NCI-H2196 (cell line): Measurements from ENCODE around the gene MORN5.

ENCODE experiments used
- DNase-seq: peaks from one replicate; lab custom pipeline; 2025; ENCODE audit not compliant: unreplicated experiment; lab: John Stamatoyannopoulos, UW

MORN5 gene

DNA sequence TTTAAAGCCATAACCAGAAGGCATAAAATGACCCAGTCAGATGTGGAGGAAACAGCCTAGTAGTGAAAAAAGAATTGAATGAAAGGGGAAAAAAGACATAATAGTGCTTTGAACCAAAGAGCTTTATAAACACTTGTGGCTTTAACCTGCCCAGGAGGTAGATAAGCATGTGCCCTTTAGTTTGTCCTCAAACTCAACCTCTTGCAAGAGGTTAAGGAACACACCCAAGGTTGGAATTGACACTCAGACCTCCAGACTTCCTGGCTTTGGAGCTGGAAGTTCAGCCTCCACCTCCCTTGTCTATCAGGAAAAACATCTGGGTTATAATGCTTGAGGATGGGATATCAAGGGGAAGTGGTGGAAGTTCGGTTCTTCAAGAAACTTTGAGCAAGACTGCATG lies 16.4 kb upstream of the MORN5 start:
- no peak for DNase-seq

DNA sequence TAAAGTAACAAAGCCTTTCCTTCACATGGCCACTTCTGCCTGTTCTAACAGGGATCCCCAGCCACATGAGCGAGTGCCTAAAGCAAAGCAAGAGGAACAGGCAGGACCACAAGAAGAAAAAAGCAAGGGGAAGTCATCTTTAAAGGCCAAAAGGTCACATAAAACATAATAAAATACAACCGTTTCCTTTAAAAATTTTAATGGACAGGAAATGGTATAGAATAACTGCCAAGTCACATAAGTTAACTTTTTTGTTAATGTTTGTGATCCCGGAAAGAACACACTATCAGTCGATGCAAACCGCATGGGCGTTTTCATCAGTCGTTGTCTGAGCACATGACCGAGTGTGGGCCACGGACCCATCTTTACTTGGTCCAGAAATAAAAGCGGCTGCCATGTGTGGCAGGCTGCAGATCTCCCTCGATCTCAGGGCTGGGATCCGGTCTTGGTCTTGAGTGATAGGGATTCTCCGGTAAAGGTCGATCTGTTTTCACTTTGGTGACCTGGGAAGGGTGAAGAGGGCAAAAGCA lies 15.8 kb upstream of the MORN5 start:
- DNase-seq = no peak

DNA sequence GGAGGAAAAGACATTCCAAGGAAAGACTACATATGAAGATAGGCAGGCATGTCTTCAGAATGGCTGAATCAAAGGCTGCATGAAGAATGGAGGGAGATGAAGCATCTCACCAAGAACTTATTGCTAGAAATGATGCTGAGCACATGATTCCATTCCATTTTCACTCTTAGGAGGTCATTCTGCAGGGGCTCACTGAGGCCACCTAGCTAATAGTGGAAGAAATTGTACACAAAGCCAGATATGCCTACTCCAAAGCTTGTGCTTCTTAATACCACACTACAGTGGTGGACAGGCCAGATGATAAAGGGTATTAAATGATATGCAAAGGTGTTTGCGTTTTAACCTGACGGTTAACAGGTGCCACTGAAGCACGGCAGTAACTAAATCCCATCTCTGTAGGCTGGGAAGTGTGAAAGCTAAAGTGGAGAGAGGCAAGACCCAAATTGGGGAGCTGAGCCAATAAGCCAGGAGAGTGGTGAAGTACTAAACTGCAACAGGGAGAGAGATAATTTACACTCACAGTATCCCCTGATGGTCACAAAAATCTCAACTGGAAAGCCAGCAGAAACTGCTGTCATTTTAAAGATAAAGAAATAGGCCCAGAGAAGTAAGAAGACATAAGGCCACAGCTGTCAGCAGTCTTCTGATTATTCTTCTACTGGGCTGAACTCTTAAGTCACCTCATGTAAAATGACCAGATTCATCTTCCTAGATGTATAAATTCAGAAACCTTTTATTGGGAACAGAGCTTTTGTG lies 14.7 kb upstream of the MORN5 start:
- DNase-seq = no peak

DNA sequence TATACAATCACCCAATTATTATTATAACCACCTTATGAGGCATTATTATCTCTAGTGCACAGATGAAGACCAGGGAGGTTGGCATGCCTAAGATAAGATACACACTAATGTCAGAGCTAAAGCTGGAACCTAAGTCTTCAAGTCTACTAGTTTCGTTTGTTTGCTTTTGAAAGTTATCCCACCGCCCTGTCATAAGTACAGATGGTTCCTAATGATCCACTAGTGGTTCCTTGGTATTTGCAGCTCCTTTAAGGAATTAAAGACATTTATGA lies 14.2 kb upstream of the MORN5 start:
- no peak for DNase-seq

DNA sequence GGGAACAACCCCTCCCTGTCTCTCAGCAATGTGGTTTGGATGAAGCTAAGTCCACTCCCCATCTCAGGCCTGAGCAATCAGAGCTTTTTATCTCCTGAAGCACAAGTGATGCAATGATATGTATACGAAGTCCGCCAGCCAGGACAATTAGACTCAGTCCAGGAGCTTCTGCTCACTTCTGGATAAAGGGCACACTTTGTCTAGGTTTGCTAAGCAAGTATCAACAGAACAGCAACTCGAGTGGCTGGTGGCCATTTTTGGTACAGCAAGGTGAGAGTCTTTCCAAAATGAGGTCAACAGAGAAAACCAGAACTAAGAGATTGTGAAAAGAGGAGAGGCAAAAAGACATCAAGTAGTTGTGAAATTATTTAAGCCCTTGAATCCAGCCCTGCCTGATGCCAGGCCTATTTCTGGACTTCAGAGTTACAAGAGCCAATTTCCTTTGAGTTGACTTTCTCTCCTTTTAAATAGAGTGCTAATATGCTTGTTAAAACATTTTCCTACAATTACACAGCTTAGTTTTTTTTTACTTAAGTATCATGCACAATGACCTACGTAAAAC lies 8.4 kb upstream of the MORN5 start:
- no peak for DNase-seq

DNA sequence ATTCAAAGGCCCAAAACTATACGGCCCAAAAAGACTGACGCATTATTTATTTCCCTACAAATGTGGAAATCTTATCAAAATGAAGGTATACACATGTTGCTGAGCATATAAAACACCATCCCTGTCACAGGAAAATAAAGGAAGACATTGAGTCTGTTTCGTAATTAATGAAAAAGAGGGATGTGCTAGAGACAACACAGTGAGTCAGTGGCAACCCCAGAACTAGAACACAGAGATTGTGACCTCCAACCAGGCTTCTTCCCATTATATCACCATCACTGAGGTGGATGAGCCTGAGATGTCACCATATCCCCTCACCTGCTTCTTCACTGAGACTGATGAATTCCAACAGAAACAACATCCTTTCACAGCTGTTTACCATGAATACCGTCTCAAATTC lies 3.9 kb upstream of the MORN5 start:
- no peak for DNase-seq

DNA sequence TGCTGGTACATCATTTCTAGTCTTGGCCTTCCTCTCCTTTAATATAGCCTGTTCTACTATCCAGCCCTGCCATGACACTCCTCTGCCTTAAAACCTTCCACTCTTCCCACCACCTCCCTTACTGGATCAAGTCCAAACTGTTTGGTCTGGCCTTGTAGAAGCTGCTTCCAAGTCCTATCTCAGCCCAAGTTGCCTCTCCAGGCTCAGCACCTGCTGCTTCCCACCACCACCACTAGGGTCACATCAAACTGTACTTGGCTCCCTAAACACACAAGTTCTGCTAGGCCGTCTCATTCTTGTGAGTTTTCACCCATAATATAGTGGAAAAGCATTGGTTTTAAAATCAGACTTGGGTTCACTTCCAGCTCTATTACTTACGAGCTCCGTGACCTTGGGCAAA lies 1.5 kb upstream of the MORN5 start:
- peak; percentile 44 for DNase-seq

DNA sequence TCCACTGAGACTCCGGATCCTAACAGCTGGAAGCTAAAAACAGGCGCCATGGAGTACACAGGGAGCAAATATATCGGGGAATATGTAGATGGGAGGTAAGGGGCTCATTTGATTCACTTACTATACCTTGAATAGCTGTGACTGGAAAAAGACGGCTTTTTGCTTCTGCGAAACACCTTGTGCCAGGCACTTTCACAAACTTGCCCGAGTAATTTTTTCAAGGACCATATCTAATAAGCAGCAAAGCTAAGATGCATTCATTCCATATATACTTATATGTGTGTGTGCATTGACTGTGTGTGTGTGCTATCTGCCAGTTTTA lies 178 bp downstream of the MORN5 start:
- DNase-seq = no peak

DNA sequence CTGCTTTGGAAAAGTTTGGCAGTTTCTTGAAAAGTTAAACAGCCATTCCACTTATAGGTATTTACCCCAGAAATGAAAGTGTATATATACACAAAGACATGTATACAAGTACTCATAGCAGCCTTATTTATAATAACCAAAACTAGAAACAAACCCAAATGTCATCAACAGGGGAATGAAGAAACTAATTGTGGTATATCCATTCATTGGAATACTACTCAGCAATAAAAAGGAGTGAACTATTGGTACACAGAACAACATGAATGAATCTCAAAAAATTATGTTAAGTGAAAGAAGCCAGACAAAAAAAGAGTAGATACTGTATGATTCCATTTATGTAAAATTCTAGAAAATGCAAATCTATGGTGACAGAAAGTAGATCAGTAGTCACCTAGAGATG lies 2.7 kb downstream of the MORN5 start:
- DNase-seq = no peak

DNA sequence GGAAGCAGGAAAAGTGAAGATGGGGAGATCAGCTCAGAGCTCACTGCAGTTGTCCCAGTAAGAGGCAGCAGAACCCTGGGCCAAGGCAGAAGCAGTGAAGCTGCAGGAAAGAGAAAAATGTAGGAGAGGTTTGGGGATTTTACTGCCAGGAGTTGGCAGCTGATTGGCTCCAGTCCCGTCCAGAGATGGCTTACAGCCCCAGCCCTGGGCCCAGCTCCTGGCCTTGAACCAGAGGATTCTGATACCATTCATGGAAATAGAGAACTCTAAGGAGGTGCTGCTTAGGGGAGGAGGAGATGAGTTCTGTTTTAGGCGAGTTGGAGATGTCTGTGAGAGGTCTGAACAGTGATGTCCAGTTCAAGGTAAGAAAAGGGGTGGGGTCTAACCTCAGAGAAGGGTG lies 4.6 kb downstream of the MORN5 start:
- DNase-seq = no peak

DNA sequence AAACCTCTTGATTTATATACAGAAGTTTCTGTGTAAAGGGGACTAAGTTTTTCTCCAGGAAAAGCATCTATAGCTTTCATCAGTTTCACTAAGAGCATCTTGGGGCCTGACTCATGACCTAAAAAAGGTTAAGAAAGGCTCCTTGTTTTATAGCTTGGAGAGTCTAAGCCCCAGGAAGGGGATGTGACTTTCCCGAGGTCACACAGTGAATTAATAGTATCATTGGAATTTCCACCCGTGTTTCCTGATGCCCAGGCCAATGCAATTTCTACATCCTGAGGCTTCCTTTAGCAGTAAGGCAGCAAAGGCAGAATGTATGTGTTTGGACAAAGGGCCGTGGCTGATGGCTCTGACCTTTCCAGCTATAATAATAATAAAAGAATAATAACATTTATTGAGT lies 8.6 kb downstream of the MORN5 start:
- no peak for DNase-seq

DNA sequence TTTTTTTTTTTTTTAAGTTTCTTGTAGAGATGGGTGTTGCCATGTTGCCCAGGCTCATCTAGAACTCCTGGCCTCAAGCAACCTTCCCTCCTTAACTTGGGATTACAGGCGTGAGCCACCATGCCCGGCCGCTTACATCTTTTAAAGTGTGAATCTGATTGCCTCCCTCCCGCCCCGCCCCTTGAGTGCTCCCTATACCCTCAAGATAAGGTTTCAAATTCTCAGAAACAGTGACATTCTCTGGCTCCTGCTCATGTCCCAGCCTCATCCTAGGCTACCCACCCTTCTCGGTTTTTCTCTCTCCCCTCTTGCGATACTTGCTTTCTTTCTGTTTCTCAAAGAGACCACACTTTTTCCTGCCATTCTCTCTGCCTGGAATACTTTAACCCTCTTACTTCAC lies 12.4 kb downstream of the MORN5 start:
- DNase-seq = no peak

DNA sequence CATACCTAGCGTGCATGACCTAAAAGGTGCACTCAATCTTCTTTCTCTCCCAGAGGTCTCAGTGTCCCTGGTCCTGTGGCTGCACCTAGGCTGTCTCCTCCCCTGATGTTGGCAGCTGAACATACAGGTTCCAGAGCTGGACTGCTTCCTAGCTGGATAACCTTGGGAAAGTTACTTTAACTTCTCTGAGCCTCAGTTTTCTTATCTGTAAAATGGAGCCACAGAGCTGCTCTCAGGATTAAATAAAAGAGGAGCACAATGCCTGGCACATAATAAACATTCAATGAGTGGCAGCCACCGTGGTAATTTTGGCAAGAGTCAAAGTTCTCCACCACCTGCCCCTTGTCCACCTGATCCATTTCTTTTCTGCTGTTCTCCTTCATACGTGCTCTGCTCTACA lies 14.0 kb downstream of the MORN5 start:
- DNase-seq = no peak

DNA sequence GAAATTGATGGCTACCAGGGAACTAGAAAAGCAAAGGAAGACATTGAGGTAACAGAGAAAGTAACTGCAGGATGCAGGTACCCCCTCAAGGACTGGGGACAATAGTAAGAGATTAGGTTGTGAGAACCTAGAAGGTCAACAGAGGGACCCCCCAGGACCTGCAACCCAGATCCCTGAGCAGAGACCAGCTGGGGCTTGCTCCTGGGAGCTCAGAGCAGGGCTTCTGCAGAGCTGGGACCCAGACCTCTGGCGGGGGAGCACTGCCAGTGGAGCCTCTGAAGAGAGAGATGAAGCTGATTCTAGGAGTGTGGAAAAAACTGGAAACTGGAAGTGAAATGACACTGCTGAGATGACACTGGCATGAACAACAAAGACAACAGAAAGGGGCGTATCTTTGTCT lies 17.2 kb downstream of the MORN5 start:
- no peak for DNase-seq

DNA sequence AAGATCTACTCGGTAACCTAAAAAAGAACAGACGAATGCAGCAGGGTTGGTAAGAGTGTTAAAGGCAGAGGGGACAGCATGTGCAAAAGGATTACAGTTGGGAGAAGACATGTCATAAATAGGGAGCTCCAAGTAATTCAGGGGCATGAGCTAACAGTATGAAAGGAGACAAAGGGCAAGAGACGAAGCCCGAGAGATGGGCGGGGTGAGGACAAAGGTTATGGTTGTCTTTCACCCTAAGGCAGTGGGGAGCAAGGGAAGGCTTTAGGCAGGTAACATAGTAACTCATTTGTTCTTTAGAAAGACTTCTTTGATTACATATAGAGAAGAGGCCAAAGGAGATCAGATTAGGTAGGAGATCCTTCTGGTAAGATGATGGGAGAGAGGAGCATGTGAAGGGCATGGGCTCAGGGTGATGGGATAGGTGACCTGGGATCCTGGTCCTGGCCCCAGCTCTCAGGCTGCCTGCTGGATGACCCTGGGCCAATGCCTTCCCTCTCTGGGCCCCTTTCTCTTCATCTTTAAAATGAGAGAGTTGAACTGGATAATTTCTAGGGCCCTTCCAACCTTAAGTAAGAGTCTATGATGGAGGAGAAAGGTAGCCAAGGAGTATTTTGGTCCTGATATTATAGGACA lies 19.5 kb downstream of the MORN5 start:
- DNase-seq = no peak

DNA sequence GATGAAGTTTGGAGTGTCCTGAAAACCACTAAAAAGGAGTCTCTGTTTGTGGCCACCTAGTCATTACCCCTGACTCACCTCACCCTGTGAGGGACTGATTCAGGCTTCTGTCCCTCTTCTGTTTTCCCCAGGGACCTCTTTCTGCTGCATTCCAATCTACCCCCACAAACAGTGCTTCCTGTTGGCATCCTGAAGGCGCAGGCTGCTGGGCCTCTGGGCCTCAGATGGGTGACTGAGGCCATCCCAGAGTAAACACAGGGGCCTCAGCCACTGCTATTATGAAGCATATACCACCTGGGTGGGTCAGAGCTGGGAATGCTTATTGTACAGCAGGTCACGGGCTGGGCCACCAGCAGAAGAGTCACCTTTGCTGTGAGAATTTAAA lies 20.0 kb downstream of the MORN5 start:
- DNase-seq = no peak

DNA sequence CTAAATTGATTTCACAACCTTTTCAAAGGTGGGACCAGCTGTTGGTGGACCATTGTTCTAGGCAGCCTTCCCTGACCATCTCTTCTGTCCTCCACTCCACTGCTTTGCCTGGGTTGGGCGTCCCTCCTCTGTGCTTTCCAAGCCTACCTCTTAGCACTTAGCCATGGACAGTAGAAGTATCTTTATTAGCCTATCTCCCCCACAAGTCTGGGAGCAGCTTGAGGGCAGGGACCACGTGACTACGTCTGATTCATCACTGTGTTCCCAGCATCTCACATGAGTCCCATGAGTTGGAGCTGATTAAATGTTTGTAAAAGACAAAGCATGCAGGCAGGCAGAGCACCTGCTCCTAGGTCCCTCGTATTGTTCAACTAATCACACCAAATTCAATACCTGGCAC lies 20.9 kb downstream of the MORN5 start:
- DNase-seq = no peak

DNA sequence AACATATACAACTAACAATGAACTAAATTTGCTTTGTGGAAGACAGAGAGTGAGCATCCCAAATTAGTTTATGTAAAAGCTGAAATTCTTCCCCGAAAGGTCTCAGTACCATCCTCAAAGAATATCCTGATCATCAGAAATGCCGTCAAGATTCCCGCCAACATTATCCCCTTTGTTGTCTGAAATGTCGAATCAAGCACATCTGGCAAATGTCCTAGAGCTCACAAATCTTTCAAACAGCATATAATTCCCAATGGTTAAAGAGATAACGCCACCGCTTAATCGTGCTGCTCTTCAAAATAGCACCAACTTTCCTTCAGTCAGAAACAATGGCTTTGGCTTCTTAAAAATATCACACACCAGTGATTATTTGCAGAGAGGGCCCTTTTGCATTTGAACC lies 23.8 kb downstream of the MORN5 start:
- DNase-seq = no peak

DNA sequence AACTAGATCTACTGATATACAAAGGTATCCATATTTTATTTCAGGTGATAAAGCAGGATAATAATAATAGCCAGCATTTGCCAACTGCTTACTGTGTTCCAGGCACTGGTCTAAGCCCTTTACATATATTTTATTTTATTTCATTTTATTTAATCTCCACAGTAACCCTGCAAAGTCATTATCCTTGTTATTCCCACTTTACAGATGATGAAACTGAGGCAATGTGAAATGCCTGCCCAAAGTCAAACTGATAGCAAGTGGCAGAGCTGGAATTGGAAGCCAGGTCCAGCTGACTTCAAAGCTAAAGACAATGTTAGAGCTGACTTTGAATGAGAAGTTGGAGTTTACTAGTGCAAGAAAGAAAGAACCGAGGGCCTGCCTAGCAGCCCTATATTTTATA lies 24.8 kb downstream of the MORN5 start:
- DNase-seq = no peak

DNA sequence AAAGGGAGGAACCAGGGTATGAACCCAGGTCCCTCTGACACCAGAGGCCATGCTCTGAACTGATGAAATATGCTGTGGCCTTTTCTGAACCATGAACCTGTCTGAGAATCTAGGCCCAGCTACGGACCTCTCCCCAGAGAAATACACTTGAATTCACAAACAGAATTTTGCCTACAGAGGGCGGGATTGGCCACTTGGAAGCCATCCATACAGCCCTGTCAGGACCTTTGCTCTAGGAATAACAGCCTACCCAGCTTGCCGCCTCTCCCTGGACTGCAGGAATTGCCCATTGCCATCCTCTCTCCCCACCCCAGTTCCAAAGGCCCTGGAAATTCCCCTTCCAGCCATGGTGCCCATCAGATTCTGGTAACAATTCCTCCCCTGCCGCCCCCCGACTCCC lies 26.6 kb downstream of the MORN5 start:
- no peak for DNase-seq

DNA sequence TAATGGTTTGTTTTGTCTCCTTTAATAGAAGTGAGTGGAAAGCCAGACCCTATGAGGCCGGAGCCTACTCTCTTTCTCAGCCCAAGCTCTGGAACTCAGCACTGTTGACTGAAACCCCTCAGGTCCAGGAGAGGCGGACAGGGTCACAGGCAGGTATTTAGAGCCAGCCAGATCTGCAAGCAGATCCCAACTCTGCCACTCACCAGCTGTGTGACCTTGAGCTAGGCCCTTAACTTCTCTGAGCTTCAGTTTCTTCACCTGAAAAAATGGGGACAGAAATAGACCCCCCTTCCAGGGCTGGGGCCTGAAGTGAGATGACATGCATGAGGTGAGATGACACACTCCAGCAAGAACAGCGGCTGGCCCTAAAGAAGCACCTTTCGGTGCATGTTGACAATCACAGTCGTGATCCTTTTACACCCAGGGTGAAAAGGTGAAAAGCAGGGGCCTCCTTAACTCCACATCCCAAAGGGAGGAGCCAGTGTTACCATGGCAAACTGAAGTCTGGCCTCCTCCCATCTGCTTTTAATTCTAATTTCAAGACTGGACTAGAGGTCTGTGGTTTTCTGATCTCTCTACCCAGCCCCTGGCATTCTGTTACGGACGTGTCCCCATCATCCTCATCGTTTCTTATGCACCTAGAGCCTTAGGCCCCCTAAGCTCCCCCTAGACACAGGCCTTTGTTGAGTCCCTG lies 27.2 kb downstream of the MORN5 start:
- no peak for DNase-seq

DNA sequence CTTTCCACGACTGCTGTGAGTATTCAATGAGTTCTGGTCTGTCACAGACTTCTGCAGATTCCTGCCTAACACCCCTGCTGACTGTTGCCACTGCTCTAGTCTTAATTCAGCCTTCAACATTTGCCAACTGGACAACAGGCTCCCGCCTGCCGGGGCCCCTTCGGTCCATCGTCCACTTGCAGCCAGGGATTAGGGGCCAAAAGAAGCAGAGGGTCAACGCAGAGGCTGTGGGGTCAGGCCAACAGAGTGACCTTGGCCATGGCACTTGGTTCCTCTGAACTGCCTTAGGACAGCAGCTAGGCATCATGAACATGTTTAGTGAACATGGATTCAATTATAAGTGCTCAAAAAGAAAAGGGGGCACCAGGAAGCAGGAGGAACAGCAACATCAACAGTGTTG lies 28.7 kb downstream of the MORN5 start:
- DNase-seq = no peak
